Suprapubic skin (tissue), 4 donors: ENCODE results near the gene IYD.

Experiments
- CTCF ChIP-seq, 2 donors: fragments of 200-600 bp in 1 of 2; fragments of 450-650 bp in 1 of 2; sonication (generic) in 1 of 2; IDR thresholded peaks; one replicate each; pipeline ENCODE4 v1.5.1; 2016 to 2019; ENCODE audit warnings: antibody characterized with exemption in 2 of 2, mild to moderate bottlenecking in 1 of 2, moderate library complexity in 1 of 2
- EP300 ChIP-seq: sonication (generic); formaldehyde crosslinking; IDR thresholded peaks from one replicate; pipeline ENCODE4 v1.6.1; 2017; ENCODE audit warnings: antibody characterized with exemption
- POLR2A ChIP-seq, 2 donors: fragments of 450-650 bp; IDR thresholded peaks; one replicate each; pipeline ENCODE4 v1.6.1; 2017; ENCODE audit warnings: antibody characterized with exemption in 2 of 2, mild to moderate bottlenecking in 2 of 2, moderate library complexity in 2 of 2
- POLR2AphosphoS5 ChIP-seq, 3 donors: sonication (generic); formaldehyde crosslinking; IDR thresholded peaks; one replicate each; pipeline ENCODE4 v1.6.1; 2017; ENCODE audit warnings: antibody characterized with exemption in 3 of 3

- no peak for TF ChIP-seq CTCF (IDR thresholded peaks at IDR 0.05)
- TF ChIP-seq EP300, result no peak
- TF ChIP-seq POLR2AphosphoS5 (IDR thresholded peaks at IDR 0.05), result no peak
- no peak for TF ChIP-seq POLR2A (IDR thresholded peaks at IDR 0.05)
Measured at GRCh38 chr6:150448221-150448620, 79.4 kb downstream of the IYD start.
